HG03097 (cell line): Measurements from ENCODE around the gene AKNA.
A peak's percentile ranks its signal among the peaks of the same experiment; 100 is the strongest.

Experiments used
- ATAC-seq: cut with Tn5 transposase; IDR thresholded peaks from one replicate; pipeline ENCODE4 v1.9.1; 2021; ENCODE audit not compliant: unreplicated experiment, low FRiP score

Gene AKNA

DNA sequence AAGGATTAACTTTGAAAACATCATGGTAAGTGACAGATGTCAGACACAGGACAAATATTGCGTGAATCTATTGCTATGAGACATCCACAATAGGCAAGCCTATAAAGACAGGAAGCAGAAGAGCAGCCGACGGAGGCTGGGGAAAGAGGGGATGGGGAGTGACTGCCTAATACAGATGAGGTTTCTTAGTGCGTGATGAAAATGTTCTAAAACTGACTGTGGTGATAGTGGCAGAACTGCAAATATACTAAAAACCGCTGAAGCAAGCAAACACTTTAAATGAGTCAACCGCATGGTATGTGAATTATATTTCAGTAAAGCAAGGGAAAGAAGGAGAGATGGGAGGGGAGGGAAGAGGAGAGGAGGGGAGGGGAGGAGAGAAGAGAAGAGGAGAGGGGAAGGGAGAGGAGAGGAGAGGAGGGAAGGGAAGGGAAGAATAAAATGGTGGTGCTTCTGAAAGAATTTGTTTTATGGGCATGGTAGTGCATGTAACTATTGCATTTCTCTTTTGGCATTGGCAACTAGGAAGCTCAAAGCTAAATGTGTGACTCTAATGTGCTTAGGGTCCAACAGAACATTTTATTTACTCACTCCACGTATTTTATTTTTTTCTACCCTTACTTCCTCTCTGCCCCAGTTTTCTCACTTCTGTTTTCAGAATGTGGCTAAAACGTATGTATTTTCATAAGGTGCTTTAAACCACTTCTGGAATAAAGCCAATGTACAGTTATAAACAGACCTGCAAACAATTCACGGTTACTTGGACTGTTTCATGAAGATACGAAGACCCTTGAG lies 21.3 kb downstream of the AKNA start:
- ATAC-seq, result peak; percentile 34

DNA sequence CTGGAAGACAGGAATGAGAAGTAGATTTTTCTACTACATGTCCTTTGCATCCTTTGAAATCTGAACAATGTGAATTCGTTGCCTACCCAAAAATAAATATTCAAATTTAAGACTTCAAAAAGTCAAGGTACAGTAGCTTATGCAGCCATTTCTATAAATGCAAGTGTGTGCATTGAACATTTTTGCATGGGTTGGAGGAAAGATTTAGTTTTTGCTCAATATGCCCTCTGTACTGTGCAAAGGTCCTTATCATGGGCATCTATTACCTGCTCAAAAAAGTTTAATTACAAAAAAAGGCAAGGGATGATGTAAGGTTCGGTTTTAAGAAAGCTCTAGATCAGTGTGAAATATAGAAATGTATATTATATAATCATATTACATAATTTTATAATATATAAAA lies 22.6 kb downstream of the AKNA start:
- no peak for ATAC-seq

DNA sequence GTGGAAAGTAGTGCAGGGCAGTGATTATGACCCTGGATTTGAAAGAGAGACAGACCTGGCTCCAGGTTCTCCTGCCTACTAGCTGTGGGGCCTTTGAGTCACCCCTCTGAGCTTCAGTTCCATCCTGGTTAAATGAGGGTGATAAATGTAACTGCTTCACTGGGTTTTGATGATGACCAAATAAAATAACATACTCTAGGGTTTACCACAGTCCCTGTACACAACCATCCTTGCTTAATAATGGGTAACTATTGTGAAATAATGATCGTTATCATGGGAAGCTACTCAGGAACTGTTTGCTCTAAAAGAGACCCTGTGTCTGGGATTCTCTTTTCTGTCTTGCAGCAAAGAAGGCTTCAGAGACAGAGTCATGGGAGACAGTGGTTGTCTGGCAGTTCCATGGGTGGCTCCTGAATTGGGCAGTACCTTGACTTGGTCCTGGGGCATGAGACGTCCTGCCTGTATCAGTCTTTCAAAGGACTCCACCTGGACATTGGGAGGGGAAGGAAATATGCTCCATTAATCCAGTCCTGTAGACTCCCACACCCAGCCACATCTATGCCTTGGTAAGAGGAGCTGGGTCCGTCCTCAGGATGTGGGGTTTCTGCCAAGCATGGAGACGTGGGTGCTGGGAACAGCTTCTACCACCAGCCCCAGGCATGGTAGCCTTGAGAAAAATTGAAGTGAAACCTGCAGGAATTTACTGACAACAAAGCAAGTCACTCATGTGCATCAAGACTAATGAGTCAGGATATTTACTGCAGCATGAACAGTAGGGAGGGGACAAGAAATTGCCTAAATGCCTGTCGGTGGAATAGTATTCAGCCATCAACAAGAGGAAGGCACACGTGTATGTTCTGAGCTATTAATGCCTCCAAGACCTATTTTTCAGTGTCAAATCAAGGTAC lies 23.4 kb downstream of the AKNA start:
- no peak for ATAC-seq

DNA sequence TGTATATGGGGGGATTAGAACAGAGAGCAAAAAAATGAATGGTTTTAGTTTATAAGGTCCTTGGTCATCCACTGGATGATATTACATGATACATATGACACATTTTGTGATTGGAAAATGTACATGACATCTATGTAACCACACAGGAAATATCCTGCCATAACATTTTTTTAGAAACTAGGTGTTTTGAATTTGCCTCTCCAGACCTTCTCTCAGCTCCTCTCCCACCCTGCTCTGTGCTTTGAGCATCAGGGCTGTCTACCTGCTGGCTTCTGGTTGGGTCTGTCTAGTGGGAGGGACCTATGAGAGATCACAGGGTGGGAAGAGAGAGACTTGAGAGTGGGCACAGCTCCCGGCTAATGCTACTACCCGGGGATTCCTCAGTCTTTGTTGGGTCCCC lies 24.4 kb downstream of the AKNA start:
- ATAC-seq, result no peak

DNA sequence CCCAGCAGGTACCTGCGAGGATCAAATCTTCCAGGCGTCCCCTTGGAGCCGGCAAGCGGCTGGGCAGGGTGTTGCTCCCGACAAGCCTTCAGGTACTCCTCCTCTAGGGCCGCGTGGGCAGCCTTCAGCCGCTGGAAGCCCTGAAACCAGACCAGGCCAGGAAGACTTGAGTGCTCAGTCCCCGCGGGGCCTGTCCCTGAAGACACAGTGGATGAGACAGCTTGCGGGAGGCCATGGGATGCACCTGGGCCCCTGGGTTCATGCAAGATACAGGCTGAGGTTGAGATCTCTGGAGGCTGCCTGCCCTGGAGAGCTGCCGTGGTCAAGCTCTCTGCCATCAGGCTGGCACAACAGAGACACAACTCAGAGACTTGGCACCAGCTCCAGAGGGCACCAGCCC lies 25.4 kb downstream of the AKNA start:
- ATAC-seq, result no peak

DNA sequence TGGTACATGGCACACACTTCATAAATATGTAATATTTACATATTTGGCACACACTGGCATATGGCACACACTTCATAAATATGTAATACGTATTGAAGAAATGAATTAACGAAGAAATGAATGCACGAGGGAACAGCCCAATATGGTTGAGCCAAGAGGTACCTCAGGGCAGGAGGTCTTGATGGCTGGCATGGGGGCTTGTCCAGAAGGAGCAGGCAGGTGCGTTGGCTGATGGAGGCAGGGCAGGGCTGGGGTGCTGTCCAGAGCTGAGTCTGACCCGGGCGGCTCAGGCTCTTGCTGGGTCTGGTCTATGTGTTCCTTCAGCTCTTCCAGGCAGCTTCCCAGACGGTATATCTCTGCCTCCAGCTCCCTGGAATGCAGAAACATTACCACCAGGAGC lies 26.2 kb downstream of the AKNA start:
- no peak for ATAC-seq

DNA sequence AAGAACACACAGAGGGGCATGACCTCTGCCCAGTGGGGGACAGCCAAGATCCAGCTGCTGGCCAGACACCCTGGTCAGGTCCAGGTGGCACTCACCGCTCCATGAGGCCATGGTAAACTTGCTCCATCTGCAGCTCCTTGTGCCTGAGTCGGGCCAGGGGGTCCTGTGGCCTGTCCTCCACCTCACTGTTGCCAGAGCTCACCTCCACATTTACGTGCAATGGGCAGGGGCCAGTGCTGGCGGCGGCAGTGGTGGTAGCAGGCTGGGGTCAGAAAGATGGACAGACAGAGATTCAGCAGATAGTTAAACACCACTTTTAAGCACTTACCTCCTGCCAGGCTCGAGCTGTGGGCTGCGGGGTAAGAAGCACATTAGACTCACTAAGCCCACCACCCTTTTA lies 28.0 kb downstream of the AKNA start:
- ATAC-seq, result no peak

DNA sequence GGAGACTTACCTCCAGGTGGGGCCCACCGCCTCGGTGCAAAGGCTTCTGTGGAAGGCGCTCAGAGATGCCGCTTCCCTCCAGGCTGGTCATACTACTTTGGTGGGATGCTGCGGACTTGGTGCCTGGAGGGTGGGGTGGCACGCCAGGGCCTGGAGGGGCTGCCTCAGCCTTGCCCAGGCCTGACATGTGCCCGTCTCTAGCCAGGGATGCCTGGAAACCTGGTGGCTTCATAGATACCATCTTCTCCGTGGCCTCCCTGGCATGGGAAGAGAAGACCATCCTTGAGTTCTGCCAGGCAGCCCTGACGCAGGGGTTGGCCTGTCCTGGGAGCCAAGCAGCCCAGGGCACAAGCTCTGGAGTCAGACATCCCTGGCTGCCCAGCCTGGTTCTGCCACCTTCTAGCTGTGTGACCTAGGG lies 29.9 kb downstream of the AKNA start:
- no peak for ATAC-seq

DNA sequence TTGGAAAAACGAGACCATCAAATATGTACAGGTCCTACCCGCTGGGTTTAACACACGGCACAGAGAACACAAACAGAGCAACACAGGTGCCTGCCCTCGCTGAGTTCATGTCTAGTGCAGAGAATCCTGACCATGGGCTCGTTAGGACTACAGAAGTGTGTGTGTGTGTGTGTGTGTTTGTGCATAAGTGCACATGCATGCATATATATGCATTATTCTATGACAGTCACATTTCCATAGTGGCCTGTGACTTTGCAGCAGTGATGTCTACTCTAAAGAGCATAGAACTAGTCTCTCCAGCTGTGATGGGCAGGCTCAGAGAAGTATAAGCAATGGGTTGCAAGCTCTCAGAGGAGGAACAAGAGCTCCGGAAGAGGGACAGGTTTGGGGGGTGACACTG lies 30.4 kb downstream of the AKNA start:
- ATAC-seq, result no peak

DNA sequence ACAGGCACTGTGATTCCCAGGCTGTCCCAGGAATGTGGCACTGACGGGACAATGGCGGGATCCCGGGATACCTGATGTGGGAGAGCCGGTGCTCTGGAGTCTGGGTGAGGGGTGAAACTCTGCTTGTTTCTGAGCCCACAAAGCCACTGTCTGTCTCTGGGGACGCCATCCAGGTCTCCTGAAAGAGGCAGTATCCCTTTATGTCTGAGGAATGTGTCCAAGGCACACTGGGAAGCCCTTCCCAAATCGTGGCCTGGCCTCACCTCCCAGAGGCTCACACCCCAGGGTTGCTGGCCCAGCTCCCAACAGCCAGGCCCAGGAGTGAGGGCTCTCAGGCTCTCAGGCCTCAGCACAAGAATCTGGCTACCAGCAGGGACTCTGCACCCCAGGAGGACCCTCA lies 31.0 kb downstream of the AKNA start:
- no peak for ATAC-seq

DNA sequence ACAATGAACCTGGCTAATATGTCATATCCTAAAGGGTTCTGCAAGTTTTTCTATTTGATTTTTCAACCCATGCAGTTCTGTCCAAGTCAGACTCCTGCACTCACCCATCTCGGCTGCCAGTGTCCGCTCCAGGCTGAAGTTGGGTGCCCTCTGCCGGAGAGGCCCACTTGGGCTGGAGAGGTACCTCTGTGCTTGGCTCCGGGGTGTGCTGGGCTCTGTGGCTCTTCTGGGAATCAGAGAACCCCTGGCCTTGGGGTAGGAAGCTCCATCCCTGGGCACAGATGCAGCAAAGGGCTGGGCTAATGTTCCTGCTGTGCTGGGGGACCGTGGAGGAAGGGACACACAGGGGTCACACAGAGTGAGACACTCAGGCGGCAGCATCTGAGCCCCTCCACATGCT lies 32.0 kb downstream of the AKNA start:
- no peak for ATAC-seq

DNA sequence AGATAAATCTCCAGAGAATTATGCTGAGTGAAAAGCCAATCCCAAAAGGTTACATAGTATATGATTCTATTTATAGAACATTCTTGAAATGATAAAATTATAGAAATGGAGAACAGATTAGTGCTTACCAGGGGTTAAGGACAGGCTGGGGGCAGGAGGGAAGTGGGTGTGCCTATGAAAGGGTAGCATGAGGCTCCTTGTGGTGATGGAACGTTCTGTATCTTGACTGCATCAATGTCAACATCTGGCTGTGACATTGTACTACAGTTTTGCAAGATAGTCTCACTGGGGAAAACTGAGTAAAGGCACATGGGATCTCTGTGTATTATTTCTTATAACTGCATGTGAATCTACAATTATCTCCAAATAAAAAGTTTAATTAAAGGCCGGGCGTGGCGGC lies 35.9 kb downstream of the AKNA start:
- ATAC-seq, result no peak

DNA sequence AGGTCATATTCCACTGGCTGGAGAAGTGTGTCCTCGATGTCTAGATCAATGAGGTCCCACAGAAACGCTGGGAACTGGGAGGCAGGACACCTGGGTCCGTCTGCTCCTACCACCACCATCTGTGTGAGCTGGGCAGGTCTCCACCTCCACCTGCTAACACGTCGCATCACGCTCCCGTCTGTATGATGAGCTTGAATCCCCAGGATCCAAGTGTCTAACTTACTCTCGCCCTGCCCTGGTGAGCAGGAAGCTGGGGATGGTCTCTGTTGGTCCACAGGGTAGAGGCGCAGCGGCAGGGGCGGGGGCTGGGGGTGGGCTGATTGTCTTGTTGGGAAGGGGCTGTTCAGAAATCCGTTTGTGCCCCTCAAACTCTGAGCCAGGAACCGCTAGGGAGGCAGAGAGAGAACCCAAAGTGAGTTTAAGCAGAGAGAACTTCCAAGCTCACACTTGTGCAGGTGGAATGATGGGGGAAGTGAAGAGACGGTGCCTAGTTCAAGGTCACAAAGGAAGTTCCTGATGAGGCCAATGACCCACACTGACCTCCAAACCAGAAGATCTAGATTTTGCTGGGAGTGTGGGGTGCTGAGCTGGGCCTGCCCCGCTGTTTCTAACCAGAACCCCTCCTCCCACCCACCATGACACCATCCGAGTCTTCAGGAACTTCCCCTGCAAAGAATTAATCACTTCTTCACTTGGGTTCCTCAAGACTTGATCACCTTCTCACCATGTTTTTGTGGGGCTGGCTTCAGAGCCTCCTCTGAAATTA lies 37.0 kb downstream of the AKNA start:
- no peak for ATAC-seq

DNA sequence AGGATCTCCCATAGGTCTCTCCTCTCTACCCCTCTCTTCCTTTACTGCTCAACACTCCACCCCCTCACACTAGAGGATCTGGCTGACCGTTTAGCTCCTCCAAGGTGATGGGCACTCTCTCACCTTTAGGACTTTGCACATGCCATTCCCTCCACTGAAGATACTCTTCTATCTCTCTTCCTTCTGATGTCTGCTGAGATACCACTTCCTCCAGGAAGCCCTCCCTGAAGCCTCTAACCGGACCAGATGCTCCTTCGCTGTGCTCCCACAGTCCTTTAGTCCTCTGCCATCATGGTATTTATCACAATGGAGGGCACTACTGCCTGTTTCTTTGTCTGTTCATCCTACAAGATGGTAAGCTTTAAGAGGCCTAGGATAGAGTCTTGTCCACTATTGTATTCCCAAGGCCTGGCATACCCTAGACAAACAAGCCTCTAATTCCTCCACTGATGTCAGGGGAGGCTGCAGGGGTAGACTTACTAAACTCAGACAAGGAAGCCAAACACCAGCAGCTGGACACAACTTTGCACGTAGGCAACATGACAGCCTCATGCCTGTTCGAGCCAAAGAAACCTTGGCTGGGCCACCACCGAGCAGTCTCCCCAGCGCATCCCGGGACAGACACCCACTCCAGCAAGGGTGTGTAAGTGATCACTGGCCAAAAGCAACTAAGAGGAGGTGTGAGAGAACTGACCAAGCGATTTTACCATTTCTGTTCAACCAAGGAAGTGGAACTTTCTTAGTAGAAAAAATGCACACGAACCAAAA lies 37.9 kb downstream of the AKNA start:
- no peak for ATAC-seq

DNA sequence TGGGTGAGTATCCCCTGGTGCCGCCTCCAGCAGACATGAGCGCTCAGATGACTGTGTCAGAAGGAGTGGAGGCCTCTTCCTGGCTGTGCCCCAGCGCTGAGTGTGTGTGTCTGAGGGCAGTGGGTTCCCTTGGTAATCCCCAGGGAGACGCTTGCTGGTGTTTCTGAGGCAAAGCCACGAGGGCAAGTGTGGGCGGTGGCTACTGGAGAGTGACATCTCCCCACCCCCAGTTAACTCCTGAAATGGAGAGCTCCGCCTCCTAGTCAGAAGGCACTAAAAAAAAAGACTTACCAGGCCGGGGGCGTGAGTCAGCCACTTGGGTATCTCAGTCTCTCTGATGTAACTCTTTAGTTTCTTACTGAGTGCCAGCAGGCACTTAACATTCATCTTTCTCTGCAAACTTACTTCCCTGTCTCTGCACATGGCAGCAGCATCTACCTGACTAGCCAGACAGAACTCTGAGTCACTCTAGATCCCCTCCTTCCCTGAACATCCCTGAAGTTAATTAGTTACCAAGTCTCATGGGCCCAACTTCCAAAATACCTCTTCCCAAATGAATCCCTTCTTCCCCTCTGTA lies 38.8 kb downstream of the AKNA start:
- peak; percentile 80 for ATAC-seq

DNA sequence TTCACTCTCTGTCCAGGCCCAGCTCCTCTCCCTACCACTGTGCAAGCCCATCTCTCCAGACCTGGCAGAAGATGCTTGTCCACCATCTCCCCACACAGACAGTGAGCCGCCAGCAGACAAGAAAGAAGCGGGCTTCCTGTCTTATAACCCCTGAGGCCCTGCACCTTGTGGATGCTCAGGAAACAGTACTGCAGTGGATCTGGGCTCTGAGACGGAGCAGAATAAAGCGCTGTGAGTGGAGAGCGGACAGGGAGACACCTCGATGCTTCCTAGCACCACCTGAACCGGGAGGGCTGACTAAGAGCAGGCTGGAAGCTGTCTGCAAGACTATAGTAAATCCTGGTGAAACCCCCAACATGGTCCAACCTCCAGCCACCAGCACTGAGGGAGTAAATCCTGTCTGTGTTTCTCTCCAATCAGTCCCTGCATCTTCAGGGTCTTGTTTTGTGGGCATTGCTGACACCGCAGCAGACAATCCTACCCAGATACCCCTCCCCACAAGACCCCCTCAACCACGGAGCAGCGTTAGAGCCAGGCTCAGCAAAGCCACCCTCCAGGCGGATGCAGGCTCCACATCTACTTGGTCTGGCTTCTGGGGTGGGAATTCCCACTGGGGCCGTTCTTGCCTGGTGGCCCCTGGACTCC lies 39.4 kb downstream of the AKNA start:
- ATAC-seq, result no peak

DNA sequence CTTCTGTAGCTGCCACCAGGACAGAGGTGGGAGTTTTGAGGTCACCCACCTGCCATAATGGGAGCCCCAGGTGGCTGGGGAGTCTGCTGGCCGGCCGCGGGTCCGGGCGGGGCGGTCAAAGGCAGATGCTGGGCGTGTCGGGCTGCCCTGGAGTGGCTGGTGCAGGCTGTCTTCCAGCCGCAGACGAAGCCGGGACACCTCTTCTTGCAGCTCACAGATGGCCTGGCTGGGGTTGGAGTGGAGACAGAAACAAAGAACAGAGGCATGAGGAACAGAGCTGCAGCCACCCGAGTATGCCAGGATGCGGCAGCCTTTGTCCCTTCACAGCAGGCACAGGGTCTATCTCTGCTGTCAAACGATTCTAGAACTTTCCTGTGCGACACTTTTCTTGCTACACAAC lies 40.1 kb downstream of the AKNA start:
- ATAC-seq, result no peak

DNA sequence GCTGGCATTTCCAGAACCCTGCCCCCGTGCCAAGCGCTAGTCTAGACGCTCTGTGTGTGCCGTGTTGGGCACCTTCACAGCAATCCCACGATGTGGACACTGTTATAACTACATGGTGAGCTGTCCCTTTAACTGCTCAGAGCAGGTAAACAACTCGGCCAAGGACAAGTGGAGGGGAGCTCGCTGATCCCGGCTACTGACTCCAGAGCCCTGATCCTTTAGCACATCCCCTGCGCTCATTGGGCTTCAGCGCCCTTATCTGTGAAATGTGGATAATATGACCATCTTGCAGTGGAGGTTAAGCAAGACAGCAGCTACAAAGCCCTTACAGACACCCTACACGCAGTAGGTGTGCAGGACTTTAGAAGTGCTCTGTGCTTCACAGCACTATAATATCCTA lies 41.6 kb downstream of the AKNA start:
- ATAC-seq, result no peak

DNA sequence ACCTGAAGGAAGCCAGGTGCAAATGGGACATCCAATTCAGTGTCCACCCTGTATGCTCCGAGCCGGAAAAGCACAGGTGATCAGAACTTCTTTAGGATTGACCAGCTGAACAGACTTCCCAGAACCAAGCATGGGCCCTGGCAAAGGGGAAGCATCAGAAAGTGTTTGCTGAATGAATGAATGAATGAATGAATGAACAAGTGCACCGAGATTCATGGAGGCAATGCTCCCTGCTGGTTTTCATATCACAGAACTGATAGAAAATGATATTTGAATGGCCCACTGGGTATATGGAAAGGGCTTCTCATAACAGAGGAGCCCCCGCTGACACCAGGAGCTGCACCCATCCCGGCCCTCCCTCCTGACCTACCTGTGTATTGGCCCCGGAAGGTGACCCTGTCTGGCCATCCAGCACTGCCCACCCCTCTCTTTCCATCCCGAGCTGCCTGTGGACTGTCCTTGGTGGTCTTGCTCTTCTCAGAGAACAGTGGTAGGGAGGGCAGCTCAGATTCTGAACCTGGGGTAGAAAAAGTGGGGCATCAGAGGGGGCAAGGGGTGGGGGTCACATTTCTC lies 42.2 kb downstream of the AKNA start:
- no peak for ATAC-seq
